Testis (tissue), 3 donors: ENCODE results near the gene GPRC5C. TPM values are rescaled to one million over a fixed set of nuclear protein-coding genes. Genes with fewer than 3 reads are reported as not detected.

Source experiments
- DNase-seq: peaks from one replicate; pipeline ENCODE4 v3.0.0-alpha.2; 2019
- H3K27ac ChIP-seq, 2 donors: fragments of 200-600 bp; sonication (generic); one replicate each; pipeline ENCODE4 v1.5.1; 2019
- H3K27me3 ChIP-seq: fragments of 200-600 bp; sonication (generic); one replicate; pipeline ENCODE4 v1.5.1; 2019
- H3K36me3 ChIP-seq: fragments of 200-600 bp; sonication (generic); one replicate; pipeline ENCODE4 v1.5.1; 2017; ENCODE audit warnings: low read depth; ENCODE audit errors: missing control alignments
- H3K4me1 ChIP-seq: fragments of 200-600 bp; sonication (generic); one replicate; pipeline ENCODE4 v1.5.1; 2019
- H3K4me3 ChIP-seq, 2 donors: fragments of 200-600 bp; sonication (generic); one replicate each; pipeline ENCODE4 v1.5.1; 2017 to 2019
- H3K9me3 ChIP-seq: fragments of 200-600 bp; sonication (generic); one replicate; pipeline ENCODE4 v1.5.1; 2017
- POLR2A ChIP-seq: fragments of 450-650 bp; IDR thresholded peaks from one replicate; pipeline ENCODE4 v1.6.1; 2017; ENCODE audit warnings: antibody characterized with exemption, mild to moderate bottlenecking, moderate library complexity
- WGBS, 2 donors: methylation state at CpG; one replicate each; pipeline ENCODE4 v1.1.5; 2018; 5-methylcytosine and 5-hydroxymethylcytosine counted together
- intact Hi-C: fragments of 100-400 bp; cut with DNase I; formaldehyde crosslinking; loops from one replicate; pipeline ENCODE4 v1.15.1; 2023; ENCODE audit warnings: low total_unique reads
- polyA plus RNA-seq: library from polyadenylated mRNA; stranded (reverse); fragments of 350-450 nt; fragmentation: Illumina TruSeq; extraction: RNeasy Lipid Tissue Mini Kit (QIAGEN cat#74804); gene quantifications from one replicate; pipeline ENCODE4 v1.2.3, GENCODE V29; 2014; ENCODE audit warnings: low read depth, low replicate concordance; ENCODE audit not compliant: insufficient read depth
- total RNA-seq, 2 donors: library from RNA; depleted of rRNA; stranded (reverse); fragments of >200 nt; gene quantifications; one replicate each; pipeline ENCODE4 v1.2.3, GENCODE V29; 2016
- TF ChIP-seq, protein P1 (sequence below), 3 experiments: fragments of 450-650 bp in 2 of 3; fragments of 200-600 bp in 1 of 3; sonication (generic) in 1 of 3; IDR thresholded peaks; one replicate each; pipeline ENCODE4 v1.5.1; 2016 to 2019; ENCODE audit warnings: antibody characterized with exemption in 3 of 3, mild to moderate bottlenecking in 2 of 3, moderate library complexity in 1 of 3

The GPRC5C gene
- total and polyA plus RNA-seq, 3 donors from 2014 or later, result 6.8 to 19.0 (median 14.1) TPM

DNA sequence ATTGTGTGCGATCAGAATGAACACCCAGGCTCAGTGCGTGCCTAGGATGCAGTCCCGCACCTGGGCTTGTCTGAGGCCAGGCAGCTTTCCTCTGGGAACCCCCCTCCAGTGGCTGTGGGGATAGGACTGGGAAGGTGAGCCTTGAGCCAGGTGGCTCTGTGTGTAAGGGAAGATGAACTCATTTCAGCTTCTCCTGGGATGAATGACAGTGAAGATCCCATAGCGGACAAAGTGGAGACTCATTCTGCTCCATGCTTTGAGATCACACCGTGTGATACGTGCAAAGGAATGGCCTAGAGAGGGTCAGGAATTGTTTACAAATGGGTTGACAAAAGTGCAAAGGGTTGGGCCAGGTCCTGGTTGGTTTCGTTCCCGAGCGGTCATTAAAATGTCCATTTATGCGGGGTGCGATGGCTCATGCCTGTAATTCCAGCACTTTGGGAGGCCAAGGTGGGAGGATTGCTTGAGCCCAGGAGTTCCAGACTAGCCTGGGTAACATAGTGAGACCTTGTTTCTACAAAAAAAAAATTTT is 15.8 kb downstream of the GPRC5C start:
- intact Hi-C loops, result no loop called here
- H3K27ac ChIP-seq, result peak overlapping the region; percentile 19 to 86
- no peak overlapping the region for H3K4me3 ChIP-seq
- H3K9me3 ChIP-seq, result no peaks in the 10 kb centered on the region
- H3K36me3 ChIP-seq, result no peaks in the 10 kb centered on the region
- WGBS, 2 donors, result 94 to 95% methylated on average over 11 of the region's 11 CpGs
- no peak for TF ChIP-seq POLR2A
- DNase-seq, result no peak
- no peaks in the 10 kb centered on the region for H3K27me3 ChIP-seq
- peaks cover 57% of the 10 kb centered on the region for H3K4me1 ChIP-seq

DNA sequence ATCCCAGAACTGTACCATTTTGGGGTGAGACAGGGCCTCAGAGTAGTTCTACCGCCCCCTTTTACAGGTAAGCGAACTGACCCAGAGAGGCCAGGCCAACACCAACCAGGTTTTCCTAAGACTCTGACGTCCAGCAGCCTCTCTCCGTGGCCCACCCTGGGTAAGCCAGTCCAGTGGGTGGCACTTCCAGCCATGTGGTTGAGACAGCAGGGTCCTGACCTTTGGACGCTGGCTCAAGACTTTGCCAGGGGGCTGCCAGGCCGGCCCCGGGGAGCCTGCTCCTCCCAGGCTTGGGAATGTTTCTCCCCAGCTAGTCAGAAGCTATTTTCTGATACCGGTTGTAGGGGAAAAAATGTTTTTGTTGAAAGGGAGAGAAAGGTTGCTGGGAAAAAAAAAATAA is 16.9 kb downstream of the GPRC5C start:
- Histone ChIP-seq H3K27ac (peak overlapping the region; percentile 72 to 85), H3K4me1 (peaks cover 57% of the 10 kb centered on the region), H3K4me3 (no peak overlapping the region), H3K27me3 (no peaks in the 10 kb centered on the region), H3K36me3 (no peaks in the 10 kb centered on the region), H3K9me3 (no peaks in the 10 kb centered on the region)
- no peak for DNase-seq
- WGBS, 2 donors, result 68 to 86% methylated on average over 8 of the region's 8 CpGs
- intact Hi-C loops, result no loop called here
- TF ChIP-seq POLR2A, result no peak
- TF ChIP-seq, protein P1, sequence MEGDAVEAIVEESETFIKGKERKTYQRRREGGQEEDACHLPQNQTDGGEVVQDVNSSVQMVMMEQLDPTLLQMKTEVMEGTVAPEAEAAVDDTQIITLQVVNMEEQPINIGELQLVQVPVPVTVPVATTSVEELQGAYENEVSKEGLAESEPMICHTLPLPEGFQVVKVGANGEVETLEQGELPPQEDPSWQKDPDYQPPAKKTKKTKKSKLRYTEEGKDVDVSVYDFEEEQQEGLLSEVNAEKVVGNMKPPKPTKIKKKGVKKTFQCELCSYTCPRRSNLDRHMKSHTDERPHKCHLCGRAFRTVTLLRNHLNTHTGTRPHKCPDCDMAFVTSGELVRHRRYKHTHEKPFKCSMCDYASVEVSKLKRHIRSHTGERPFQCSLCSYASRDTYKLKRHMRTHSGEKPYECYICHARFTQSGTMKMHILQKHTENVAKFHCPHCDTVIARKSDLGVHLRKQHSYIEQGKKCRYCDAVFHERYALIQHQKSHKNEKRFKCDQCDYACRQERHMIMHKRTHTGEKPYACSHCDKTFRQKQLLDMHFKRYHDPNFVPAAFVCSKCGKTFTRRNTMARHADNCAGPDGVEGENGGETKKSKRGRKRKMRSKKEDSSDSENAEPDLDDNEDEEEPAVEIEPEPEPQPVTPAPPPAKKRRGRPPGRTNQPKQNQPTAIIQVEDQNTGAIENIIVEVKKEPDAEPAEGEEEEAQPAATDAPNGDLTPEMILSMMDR (IDR thresholded peaks at IDR 0.05), result no peak

DNA sequence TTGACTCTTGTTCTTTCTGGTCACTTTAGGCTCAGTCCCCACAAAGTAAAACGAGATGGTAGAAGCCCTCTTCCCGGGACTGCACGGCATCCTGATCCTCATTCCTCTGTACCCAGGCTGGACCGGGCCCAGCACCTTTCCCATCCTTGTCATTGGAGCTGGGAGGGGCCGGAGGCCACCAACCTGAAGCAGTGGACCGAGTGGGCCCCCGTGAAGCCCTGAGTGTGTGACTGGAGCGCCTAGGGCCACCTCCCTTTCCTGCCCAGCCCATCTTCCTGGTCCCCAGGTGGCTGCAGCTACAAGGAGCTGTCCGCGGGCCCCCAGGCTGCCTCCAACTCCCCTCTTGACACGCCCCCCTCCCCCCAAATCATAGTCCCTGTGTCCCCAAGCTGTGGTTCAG is 17.4 kb downstream of the GPRC5C start:
- intact Hi-C loops, result no loop called here
- no peaks in the 10 kb centered on the region for H3K9me3 ChIP-seq
- H3K27me3 ChIP-seq, result no peaks in the 10 kb centered on the region
- H3K4me1 ChIP-seq, result peaks cover 54% of the 10 kb centered on the region
- no peaks in the 10 kb centered on the region for H3K36me3 ChIP-seq
- peak overlapping the region; percentile 72 to 85 for H3K27ac ChIP-seq
- TF ChIP-seq POLR2A, result no peak
- TF ChIP-seq, protein P1 (IDR thresholded peaks at IDR 0.05), result no peak
- WGBS, 2 donors, result 76 to 82% methylated on average over 7 to 11 of the region's 11 CpGs
- H3K4me3 ChIP-seq, result no peak overlapping the region
- DNase-seq, result no peak

DNA sequence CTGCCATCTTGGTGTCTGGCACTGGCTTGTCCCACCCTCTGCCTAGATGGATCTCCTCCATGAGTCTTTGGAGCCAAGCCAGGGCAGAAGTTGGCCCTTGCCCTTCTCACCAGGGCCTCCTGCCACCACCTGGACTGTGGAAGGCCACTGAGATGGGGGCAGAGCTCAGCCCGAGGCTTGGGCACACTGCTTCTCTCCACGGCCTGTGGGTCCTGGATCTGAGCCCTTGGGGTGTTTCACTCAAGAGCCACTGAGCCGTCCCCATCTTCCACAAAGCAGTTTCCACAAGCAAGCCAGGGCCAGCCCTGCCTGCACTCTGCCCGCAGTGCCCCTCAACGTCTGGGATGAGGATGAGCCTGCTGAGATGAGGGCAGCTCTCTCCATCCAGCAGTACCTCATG is 17.9 kb downstream of the GPRC5C start:
- peaks cover 54% of the 10 kb centered on the region for H3K4me1 ChIP-seq

DNA sequence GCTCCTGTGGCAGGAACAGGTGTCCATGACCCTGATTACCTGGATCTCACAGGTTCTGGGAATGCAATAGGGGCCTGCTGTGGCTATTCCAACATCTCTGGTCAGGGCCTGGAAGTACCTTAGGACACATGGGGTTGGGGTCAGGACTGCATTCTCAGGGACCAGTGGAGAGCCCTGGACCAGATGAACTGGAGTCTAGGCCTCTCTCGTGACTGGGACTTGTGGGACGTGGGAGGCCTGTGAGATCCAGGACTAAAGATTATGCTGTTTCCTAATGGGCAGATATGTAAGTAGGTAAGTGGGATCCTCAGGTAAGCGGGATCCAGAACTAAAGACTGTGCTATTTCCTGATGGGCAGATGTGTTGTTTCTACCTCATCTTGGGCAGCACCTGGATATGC is 18.3 kb downstream of the GPRC5C start:
- no peak overlapping the region for H3K4me3 ChIP-seq
- intact Hi-C loops, result no loop called here
- WGBS, 2 donors, result 90 to 100% methylated on average over 2 to 3 of the region's 3 CpGs
- no peak for DNase-seq
- peak overlapping the region in 1 of 2 donors; percentile 85 for H3K27ac ChIP-seq
- no peaks in the 10 kb centered on the region for H3K9me3 ChIP-seq
- no peaks in the 10 kb centered on the region for H3K36me3 ChIP-seq
- TF ChIP-seq, protein P1 (IDR thresholded peaks at IDR 0.05), result no peak
- no peak for TF ChIP-seq POLR2A
- H3K27me3 ChIP-seq, result no peaks in the 10 kb centered on the region
- H3K4me1 ChIP-seq, result peaks cover 53% of the 10 kb centered on the region

More for the DNA sequence above, 17.9 kb downstream of the GPRC5C start:
- intact Hi-C loops, result no loop called here
- Histone ChIP-seq H3K4me3 (no peak overlapping the region), H3K27ac (peak overlapping the region in 1 of 2 donors; percentile 85), H3K27me3 (no peaks in the 10 kb centered on the region), H3K9me3 (no peaks in the 10 kb centered on the region), H3K36me3 (no peaks in the 10 kb centered on the region)
- 90 to 91% methylated on average over 3 to 5 of the region's 5 CpGs for WGBS, 2 donors
- TF ChIP-seq POLR2A, result no peak
- TF ChIP-seq, protein P1 (IDR thresholded peaks at IDR 0.05), result no peak
- DNase-seq, result no peak
